IPS-15b (cell line): ENCODE data around the gene RAI1.

Experiments used
- H3K27me3 ChIP-seq: one replicate; pipeline ENCODE4 v1.6.1; 2013; ENCODE audit warnings: low read length; ENCODE audit not compliant: control insufficient read depth, insufficient read depth
- H3K36me3 ChIP-seq: one replicate; pipeline ENCODE4 v1.6.1; 2013; ENCODE audit warnings: low read length; ENCODE audit not compliant: control insufficient read depth, insufficient read depth
- H3K4me1 ChIP-seq: one replicate; pipeline ENCODE4 v1.6.1; 2013; ENCODE audit warnings: mild to moderate bottlenecking, low read length; ENCODE audit not compliant: control insufficient read depth, insufficient read depth
- H3K4me3 ChIP-seq: one replicate; pipeline ENCODE4 v1.5.1; 2013; ENCODE audit warnings: low read depth, low read length
- H3K9ac ChIP-seq: one replicate; pipeline ENCODE4 v1.6.1; 2013; ENCODE audit warnings: low read depth, mild to moderate bottlenecking, low read length
- H3K9me3 ChIP-seq: one replicate; pipeline ENCODE4 v1.6.1; 2013; ENCODE audit warnings: mild to moderate bottlenecking, low read length; ENCODE audit not compliant: control insufficient read depth, insufficient read depth

RAI1 gene

DNA sequence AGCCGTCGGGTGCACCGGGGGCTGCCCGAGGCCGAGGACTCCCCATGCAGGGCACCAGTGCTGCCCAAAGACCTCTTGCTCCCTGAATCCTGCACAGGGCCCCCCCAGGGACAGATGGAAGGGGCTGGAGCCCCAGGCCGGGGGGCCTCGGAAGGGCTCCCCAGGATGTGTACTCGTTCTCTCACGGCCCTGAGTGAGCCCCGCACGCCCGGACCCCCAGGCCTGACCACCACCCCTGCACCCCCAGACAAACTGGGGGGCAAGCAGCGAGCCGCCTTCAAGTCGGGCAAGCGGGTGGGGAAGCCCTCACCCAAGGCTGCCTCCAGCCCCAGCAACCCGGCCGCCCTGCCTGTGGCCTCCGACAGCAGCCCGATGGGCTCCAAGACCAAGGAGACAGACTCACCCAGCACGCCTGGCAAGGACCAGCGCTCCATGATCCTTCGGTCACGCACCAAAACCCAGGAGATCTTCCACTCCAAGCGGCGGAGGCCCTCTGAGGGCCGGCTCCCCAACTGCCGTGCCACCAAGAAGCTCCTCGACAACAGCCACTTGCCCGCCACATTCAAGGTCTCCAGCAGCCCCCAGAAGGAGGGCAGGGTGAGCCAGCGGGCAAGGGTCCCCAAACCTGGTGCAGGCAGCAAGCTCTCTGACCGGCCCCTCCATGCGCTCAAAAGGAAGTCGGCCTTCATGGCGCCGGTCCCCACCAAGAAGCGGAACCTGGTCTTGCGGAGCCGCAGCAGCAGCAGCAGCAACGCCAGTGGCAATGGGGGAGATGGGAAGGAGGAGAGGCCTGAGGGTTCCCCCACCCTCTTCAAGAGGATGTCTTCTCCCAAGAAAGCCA, 114.9 kb downstream of the RAI1 start:
- Histone ChIP-seq H3K36me3 (no peaks in the 10 kb centered on the region), H3K9me3 (no peaks in the 10 kb centered on the region), H3K9ac (no peak overlapping the region), H3K4me1 (peaks cover 6% of the 10 kb centered on the region), H3K4me3 (no peak overlapping the region), H3K27me3 (peaks cover 14% of the 10 kb centered on the region)

DNA sequence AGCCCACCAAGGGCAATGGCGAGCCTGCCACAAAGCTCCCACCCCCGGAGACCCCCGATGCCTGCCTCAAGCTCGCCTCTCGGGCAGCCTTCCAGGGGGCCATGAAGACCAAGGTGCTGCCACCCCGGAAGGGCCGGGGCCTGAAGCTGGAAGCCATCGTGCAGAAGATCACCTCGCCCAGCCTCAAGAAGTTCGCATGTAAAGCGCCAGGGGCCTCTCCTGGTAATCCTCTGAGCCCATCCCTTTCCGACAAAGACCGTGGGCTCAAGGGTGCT, 115.5 kb downstream of the RAI1 start:
- Histone ChIP-seq H3K36me3 (no peaks in the 10 kb centered on the region), H3K9me3 (no peaks in the 10 kb centered on the region), H3K9ac (no peak overlapping the region), H3K27me3 (peaks cover 10% of the 10 kb centered on the region), H3K4me3 (no peak overlapping the region), H3K4me1 (peaks cover 6% of the 10 kb centered on the region)

DNA sequence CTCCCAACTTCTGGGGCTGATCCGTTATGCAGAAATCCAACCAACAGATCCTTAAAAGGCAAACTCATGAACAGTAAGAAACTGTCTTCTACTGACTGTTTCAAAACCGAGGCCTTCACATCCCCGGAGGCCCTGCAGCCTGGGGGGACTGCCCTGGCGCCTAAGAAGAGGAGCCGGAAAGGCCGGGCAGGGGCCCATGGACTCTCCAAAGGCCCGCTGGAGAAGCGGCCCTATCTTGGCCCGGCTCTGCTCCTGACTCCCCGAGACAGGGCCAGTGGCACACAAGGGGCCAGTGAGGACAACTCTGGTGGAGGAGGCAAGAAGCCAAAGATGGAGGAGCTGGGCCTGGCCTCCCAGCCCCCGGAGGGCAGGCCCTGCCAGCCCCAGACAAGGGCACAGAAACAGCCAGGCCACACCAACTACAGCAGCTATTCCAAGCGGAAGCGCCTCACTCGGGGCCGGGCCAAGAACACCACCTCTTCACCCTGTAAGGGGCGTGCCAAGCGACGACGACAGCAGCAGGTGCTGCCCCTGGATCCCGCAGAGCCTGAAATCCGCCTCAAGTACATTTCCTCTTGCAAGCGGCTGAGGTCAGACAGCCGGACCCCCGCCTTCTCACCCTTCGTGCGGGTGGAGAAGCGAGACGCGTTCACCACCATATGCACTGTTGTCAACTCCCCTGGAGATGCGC, 116.0 kb downstream of the RAI1 start:
- Histone ChIP-seq H3K9me3 (no peaks in the 10 kb centered on the region), H3K4me1 (peaks cover under 1% of the 10 kb centered on the region), H3K9ac (no peak overlapping the region), H3K27me3 (peaks cover 5% of the 10 kb centered on the region), H3K4me3 (no peak overlapping the region), H3K36me3 (no peaks in the 10 kb centered on the region)

DNA sequence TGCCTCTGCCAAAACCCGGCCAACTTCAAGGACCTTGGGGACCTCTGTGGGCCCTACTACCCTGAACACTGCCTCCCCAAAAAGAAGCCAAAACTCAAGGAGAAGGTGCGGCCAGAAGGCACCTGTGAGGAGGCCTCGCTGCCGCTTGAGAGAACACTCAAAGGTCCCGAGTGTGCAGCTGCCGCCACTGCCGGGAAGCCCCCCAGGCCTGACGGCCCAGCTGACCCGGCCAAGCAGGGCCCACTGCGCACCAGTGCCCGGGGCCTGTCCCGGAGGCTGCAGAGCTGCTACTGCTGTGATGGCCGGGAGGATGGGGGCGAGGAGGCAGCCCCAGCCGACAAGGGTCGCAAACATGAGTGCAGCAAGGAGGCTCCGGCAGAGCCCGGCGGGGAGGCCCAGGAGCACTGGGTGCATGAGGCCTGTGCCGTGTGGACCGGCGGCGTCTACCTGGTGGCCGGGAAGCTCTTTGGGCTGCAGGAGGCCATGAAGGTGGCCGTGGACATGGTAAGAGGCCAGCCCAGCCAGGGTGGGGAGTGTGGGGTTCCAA, 116.8 kb downstream of the RAI1 start:
- Histone ChIP-seq H3K36me3 (no peaks in the 10 kb centered on the region), H3K27me3 (peaks cover 4% of the 10 kb centered on the region), H3K4me1 (no peaks in the 10 kb centered on the region), H3K9ac (no peak overlapping the region), H3K4me3 (no peak overlapping the region), H3K9me3 (no peaks in the 10 kb centered on the region)

DNA sequence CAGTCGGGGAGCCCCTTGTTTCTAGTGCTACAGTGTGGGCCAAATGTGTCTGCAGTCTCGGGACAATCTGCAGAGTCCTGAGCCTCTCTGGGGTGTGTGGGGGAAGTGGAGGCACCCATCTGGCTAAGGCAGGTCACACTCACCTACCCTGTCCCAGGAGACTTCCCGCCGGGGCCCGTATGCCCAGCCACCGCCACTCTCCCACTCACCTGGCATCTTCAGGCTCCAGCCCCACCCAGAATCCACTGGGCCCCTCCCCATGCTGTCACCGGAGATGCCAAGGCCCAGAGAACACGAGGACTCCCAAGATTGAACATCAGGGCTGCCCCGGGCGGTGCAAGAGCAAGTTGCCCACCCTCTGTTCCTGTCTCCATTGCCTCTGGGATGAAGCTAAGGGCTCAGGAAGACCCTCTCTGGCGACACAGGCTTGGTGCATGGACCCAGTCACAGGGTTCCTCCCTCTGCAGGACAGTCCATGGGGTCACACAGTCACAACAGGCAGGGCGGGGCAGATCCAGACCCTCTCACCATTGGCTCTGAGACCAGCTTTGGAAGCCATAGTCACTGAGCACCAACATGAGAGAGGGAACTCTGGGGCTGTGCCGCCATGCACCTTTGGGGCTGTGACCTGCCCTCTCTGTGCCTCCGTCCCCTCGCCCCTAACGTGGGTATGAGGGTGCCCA, 117.5 kb downstream of the RAI1 start:
- Histone ChIP-seq H3K27me3 (peaks cover 4% of the 10 kb centered on the region), H3K9me3 (no peaks in the 10 kb centered on the region), H3K36me3 (no peaks in the 10 kb centered on the region), H3K4me3 (no peak overlapping the region), H3K9ac (no peak overlapping the region), H3K4me1 (no peaks in the 10 kb centered on the region)

DNA sequence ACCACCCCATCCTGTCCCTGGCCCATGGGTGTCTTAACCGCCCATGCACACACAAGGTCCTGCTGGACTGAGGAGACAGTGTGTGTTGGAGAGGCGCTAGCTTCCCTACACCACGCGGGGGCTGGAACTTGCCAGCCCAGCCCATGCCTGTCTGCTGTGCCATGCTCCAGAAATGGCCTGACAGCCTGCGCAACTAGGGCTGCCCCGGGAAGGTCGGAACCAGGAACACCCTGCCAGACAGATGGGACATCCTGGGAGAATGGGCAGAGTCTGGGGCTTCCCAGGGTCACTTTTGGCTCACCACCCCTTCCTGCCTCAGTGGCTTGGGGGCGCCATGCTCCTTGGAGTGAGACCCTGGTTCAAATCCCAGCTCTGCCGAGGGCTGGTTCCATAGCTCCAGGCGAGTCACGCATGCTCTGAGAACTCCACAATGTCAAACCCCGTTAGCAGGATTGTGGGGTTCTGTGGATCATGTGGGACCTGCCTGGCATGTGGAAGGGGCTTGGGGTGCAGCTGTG, 119.3 kb downstream of the RAI1 start:
- Histone ChIP-seq H3K36me3 (no peaks in the 10 kb centered on the region), H3K9ac (no peak overlapping the region), H3K4me1 (no peaks in the 10 kb centered on the region), H3K27me3 (no peaks in the 10 kb centered on the region), H3K9me3 (no peaks in the 10 kb centered on the region), H3K4me3 (no peak overlapping the region)

DNA sequence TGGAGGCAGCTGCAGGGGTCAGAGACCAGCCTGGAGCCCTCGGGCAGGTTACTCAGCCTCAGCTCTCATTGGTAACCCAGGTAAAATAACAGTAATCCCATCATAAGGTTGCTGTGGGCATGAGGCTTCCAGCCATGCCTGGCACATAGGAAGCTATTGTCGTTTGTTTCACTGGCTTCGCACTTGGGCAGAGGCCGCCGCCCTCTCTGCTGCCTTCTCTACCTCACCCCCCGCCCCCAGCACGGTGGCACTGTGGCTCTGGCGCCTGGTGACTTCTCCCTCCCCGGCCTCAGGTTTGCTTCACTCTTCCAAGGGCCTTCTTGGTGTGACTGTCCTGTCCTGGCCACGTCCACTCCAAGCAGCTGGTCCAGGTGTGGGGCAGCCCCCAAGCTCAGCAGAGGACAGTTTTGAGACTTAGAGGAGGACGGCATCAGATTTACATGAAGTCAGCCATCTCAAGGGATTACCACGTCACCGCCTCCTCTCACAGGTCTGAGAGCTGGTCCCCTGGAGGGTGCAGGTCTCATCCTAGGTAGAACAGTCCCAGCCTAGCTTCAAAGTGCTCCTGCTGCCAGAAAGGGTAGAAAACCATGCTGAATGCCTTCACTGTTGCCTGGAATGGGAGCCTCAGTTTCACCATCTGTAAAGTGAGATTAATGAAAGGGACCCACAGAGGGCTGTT, 120.7 kb downstream of the RAI1 start:
- no peak overlapping the region for H3K4me3 ChIP-seq
- peaks cover 4% of the 10 kb centered on the region for H3K27me3 ChIP-seq
- H3K9me3 ChIP-seq: no peaks in the 10 kb centered on the region
- H3K4me1 ChIP-seq: no peaks in the 10 kb centered on the region
- no peak overlapping the region for H3K9ac ChIP-seq
- H3K36me3 ChIP-seq: no peaks in the 10 kb centered on the region

DNA sequence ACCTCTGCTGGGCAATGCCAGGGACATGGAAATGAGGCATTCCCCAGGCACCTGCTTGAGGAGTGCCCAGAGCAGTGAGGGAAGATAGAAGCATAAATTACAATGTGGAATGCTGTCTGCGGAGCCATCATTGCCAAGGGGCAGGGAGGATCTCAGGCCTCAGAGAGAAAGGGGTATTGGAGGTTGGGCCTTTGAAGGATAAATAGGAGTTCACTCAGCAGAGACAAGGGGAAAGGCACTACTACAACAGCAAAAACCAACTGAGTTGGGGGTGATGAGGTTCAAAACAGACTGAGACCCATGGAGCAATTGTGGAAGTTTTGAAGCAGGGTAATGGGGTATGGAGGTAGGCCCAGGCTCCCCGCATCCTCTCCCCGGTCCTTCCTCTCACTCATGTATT, 122.7 kb downstream of the RAI1 start:
- Histone ChIP-seq H3K4me3 (no peak overlapping the region), H3K27me3 (peaks cover 11% of the 10 kb centered on the region), H3K4me1 (no peaks in the 10 kb centered on the region), H3K36me3 (no peaks in the 10 kb centered on the region), H3K9me3 (no peaks in the 10 kb centered on the region), H3K9ac (no peak overlapping the region)

DNA sequence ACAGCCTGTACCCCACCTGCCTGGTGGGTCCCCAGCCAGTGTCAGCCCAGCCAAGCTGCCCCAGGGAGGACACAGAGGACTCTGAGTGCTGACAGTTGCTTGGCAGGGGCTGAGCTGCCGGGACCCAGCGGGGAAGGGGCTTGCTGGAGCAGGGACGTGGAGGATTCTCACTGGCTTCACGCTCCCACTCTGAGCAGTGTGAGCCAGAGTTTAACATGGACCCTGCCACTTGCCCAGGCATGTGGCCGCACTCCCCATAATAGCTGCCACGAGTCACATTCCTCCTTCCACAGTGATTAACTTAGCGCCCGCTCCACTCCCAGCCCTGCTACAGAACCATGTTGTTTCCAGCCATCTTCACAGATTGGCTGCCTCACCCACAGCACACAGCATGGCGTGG, 124.3 kb downstream of the RAI1 start:
- no peak overlapping the region for H3K9ac ChIP-seq
- no peaks in the 10 kb centered on the region for H3K36me3 ChIP-seq
- no peaks in the 10 kb centered on the region for H3K4me1 ChIP-seq
- H3K9me3 ChIP-seq: no peaks in the 10 kb centered on the region
- no peak overlapping the region for H3K4me3 ChIP-seq
- peaks cover 17% of the 10 kb centered on the region for H3K27me3 ChIP-seq

DNA sequence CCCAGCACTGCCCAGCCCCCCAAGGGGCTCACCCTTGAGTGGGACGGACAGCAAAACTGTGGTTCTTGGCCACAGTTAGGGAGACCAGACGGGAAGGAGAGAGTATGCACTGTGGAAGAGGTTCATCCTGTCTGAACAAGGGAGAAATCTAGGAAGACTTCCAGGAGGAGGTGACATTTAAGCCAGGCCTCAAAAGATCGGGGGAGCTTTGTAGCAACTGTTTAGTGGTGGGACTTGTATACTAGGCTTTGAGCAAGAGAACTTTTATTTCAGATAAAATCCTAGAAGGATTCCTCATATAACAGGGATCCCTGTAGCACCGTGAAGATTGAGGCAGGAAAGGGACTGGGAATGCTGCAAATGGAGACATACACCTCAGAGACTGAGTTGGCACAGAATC, 124.8 kb downstream of the RAI1 start:
- Histone ChIP-seq H3K36me3 (no peaks in the 10 kb centered on the region), H3K9me3 (no peaks in the 10 kb centered on the region), H3K27me3 (peaks cover 21% of the 10 kb centered on the region), H3K4me1 (no peaks in the 10 kb centered on the region), H3K4me3 (no peak overlapping the region), H3K9ac (no peak overlapping the region)

DNA sequence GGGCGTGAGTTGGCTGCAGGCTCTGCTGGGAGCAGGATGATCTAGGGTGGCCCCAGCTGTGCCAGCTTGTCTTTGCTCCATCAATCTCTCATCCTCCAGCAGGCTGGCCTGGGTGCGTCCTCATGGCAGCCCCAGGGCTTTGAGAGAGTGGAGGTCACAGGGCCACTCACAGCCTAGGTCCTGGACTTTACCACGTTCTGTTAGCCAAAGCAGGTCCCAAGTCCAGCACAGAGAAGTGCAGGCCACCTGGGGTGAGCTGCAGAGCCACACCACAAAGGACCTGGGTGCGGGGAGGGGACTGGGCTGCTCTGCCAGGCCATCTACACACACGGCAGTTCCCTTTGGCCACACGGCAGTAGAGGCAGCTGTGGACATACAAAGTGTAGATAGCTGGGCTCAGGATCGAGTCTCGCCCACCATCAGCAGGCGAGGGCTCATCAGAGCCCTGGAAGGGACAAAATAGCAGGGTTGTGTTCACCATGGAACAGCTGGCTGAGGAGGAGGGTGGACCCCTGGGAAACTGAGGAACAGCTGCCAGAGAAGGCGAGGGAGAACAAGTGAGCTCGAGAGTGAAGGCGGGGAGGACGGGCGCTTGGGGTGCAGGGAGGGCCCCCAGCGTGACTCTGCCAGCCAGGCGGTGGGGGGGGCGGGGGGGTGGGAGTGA, 125.5 kb downstream of the RAI1 start:
- Histone ChIP-seq H3K4me3 (no peak overlapping the region), H3K9ac (no peak overlapping the region), H3K36me3 (no peaks in the 10 kb centered on the region), H3K9me3 (no peaks in the 10 kb centered on the region), H3K27me3 (peaks cover 23% of the 10 kb centered on the region), H3K4me1 (peaks cover 2% of the 10 kb centered on the region)
